Astrocyte of the cerebellum (primary cell): ENCODE data around the gene FGF13.

Experiments
- DNase-seq: peaks from one replicate; pipeline ENCODE4 v3.0.0-alpha.2; 2011; ENCODE audit warnings: low read depth
- H3K4me3 ChIP-seq: 2 replicates; pipeline ENCODE4 v1.5.1; 2011; ENCODE audit warnings: mild to moderate bottlenecking, low read depth, low read length, moderate library complexity
- in situ Hi-C: cut with HindIII; loops from 2 replicates; pipeline ENCODE4 v1.10.0; 2017; ENCODE audit warnings: low sequenced_read_pairs
- TF ChIP-seq, protein P1 (sequence below): IDR thresholded peaks from 2 replicates; pipeline ENCODE4 v1.5.1; 2012; ENCODE audit warnings: low read length, low read depth, moderate library complexity, mild to moderate bottlenecking; ENCODE audit errors: missing control alignments

Gene FGF13

DNA sequence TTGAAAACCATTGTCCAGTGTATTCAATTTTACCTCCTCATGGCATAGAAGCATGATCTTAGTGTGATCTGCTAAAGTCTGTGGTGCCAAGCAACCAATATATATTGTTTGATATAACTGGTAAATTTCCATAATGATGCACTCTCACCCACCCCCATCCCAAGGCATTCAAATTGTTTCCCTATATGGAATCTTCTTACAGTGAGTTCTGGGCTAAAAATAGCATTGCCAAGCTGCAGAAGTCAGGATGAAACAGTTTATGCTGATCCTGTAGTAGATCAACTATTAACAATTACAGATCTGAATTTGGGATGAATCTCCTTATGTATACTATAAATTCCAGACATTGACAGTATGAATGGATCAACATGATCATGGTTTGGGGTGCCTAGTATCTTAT, 20.9 kb downstream of the FGF13 start:
- H3K4me3 ChIP-seq: no peak overlapping the region
- no peak for DNase-seq
- in situ Hi-C loops: no loop called here
- TF ChIP-seq, protein P1, sequence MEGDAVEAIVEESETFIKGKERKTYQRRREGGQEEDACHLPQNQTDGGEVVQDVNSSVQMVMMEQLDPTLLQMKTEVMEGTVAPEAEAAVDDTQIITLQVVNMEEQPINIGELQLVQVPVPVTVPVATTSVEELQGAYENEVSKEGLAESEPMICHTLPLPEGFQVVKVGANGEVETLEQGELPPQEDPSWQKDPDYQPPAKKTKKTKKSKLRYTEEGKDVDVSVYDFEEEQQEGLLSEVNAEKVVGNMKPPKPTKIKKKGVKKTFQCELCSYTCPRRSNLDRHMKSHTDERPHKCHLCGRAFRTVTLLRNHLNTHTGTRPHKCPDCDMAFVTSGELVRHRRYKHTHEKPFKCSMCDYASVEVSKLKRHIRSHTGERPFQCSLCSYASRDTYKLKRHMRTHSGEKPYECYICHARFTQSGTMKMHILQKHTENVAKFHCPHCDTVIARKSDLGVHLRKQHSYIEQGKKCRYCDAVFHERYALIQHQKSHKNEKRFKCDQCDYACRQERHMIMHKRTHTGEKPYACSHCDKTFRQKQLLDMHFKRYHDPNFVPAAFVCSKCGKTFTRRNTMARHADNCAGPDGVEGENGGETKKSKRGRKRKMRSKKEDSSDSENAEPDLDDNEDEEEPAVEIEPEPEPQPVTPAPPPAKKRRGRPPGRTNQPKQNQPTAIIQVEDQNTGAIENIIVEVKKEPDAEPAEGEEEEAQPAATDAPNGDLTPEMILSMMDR: no peak

DNA sequence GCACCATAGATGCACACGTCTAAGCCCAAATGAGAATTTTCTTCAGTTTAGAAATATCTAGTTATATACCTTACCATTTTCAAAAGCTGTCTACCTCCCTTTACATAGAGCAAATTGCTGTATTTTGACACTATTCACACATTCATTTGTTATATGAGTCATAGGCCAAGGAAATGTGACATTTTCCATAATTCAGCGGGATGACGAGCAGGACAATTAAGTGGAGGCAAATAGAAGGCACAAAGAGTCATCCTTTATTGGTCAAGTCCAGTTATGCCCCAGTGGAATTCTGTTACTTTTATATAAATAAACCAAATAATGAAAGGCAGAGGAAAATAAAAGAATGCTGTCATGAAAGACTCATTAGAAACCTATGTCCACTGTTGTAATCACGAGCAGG, 27.9 kb downstream of the FGF13 start:
- in situ Hi-C loops: no loop called here
- TF ChIP-seq, protein P1: no peak
- H3K4me3 ChIP-seq: no peak overlapping the region
- DNase-seq: no peak

DNA sequence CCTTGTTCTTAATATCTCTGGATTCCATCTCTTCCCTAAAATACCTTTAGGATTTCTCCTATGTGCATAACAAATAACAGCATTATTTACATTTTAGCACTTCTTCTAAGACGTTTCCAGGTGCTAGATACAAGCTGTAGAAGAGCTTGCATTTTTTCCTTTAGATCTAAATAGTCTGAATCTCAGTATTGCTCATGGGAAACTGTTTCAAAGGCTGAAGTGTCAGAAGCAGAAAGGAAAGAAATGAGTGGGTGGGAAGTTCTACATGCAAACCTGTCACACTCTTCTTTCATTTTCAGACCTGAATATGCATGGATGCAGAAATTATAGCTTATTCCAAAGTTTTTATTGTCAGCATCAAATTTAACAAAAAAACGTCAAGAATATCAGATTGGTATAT, 41.8 kb downstream of the FGF13 start:
- in situ Hi-C loops: no loop called here
- TF ChIP-seq, protein P1: no peak
- H3K4me3 ChIP-seq: no peak overlapping the region
- no peak for DNase-seq

DNA sequence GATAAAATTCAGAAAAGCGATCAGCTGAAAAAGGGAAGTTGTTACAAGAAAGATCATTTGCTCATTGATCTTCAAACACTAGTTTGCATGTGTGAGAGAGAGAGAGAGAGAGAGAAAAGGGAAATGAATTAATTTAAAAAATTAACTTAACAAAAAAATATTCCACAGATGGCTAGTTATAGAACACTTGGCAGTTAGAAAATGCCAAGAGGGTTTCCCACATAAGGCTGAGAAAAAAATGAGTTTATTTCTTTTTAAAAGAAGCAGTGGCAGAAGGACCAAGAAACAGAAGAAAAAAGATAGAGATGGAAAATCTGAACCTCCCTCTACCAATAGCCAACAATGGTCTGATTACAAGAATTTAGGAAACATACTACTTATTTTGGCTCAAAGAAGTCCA, 47.1 kb downstream of the FGF13 start:
- TF ChIP-seq, protein P1: no peak
- no peak overlapping the region for H3K4me3 ChIP-seq
- DNase-seq: no peak
- in situ Hi-C loops: no loop called here

DNA sequence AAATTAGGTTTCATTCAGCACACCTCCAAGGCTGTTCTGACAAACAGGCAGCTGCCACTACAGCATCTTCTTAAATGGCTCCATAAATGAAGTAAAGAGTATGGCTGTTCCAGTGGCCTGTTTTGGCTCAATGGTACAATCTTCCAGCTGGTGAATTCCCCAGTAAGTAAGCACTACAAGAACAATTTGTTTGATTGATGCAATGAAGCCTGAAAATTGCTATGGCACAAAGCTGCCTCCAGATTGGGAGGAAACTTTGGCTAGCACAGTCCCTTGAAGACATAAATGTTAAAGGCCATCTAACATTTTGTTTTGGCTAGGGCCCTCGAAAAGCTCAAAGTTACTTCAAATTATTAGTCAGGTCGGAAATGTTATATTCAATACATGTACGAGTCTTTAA, 47.5 kb downstream of the FGF13 start:
- TF ChIP-seq, protein P1: no peak
- DNase-seq: no peak
- in situ Hi-C loops: no loop called here
- H3K4me3 ChIP-seq: no peak overlapping the region

DNA sequence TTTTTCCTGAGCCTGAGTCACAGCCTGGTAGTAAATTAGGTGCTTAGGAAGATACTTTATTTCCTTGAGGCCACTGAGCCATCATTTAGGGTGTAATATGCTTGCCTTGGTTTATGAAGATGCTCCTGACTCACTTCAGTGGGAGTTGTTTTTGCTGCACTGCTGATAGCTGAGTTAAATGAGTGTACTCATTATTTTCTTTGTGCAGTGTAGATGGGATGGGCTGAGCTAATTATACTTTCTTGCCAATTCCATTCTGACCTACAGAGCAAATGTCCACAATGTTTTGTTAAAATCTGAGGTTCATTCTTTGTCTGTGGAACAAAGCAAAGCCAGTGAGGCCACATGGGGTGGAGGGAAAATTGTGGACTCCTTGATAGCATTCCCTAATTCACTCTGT, 60.0 kb downstream of the FGF13 start:
- DNase-seq: no peak
- in situ Hi-C loops: no loop called here
- no peak overlapping the region for H3K4me3 ChIP-seq
- TF ChIP-seq, protein P1: no peak

DNA sequence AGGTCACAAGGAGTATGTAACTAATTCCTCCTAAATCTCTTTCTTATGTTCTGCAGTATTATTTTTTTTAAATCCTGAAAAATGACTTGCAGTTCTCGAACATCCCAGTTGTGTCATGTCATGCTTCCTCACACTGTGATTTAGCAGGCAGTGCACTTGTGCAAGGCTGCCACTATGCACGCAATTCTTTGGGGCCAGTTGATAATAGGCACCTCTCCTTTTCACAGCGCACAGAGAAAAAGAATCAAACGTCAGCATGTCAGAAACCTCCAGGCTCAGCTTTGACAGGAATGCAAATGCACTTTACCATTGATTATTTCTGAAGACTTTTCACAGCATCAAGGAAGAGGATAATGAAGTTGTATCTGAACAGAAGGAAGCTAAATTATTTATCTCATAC, 62.9 kb downstream of the FGF13 start:
- no peak overlapping the region for H3K4me3 ChIP-seq
- TF ChIP-seq, protein P1: no peak
- in situ Hi-C loops: no loop called here
- DNase-seq: no peak
